Neural cell (in vitro differentiated cells): Measurements from ENCODE around the gene RPL9. TPM values are rescaled to one million over a fixed set of nuclear protein-coding genes. Genes with fewer than 3 reads are reported as not detected.

Experiments used
- H2AFZ ChIP-seq: fragments of 200-600, 300-800 bp; sonication (generic), shearing (Covaris generic); 2 replicates; pipeline ENCODE4 v1.6.0; 2014; ENCODE audit warnings: low read depth, mild to moderate bottlenecking, antibody characterized with exemption, low read length, moderate library complexity
- H3F3A ChIP-seq: fragments of 200-600 bp; shearing (Covaris generic); 2 replicates; pipeline ENCODE4 v1.6.1; 2016; ENCODE audit warnings: mild to moderate bottlenecking, moderate library complexity, mixed read lengths, antibody characterized with exemption, low read length; ENCODE audit not compliant: insufficient read depth, poor library complexity, severe bottlenecking
- H3K27ac ChIP-seq: fragments of 200-600, 300-800 bp; sonication (generic), shearing (Covaris generic); 2 replicates; pipeline ENCODE4 v1.5.1; 2014; ENCODE audit warnings: mild to moderate bottlenecking, low read length, moderate library complexity
- H3K27me3 ChIP-seq: fragments of 300-800, 200-600 bp; sonication (generic), shearing (Covaris generic); 2 replicates; pipeline ENCODE4 v1.6.0; 2014; ENCODE audit warnings: mild to moderate bottlenecking, low read depth, low read length, moderate library complexity; ENCODE audit not compliant: insufficient read depth
- H3K36me3 ChIP-seq: fragments of 300-800, 200-600 bp; sonication (generic), shearing (Covaris generic); 2 replicates; pipeline ENCODE4 v1.5.1; 2014; ENCODE audit warnings: mild to moderate bottlenecking, antibody characterized with exemption, low read length, moderate library complexity; ENCODE audit not compliant: insufficient read depth
- H3K4me2 ChIP-seq: fragments of 300-800, 200-600 bp; sonication (generic), shearing (Covaris generic); 2 replicates; pipeline ENCODE4 v1.6.0; 2014; ENCODE audit warnings: mild to moderate bottlenecking, low read length
- H3K4me3 ChIP-seq: fragments of 300-800, 200-600 bp; sonication (generic), shearing (Covaris generic); 2 replicates; pipeline ENCODE4 v1.5.1; 2014; ENCODE audit warnings: mild to moderate bottlenecking, low read length, moderate library complexity
- H3K79me2 ChIP-seq: fragments of 200-600 bp; shearing (Covaris generic); replicated peaks from 2 replicates; pipeline ENCODE4 v1.6.0; 2014; ENCODE audit warnings: mild to moderate bottlenecking, low read length, moderate library complexity; ENCODE audit not compliant: insufficient read depth
- H3K9ac ChIP-seq: fragments of 300-800, 200-600 bp; sonication (generic), shearing (Covaris generic); 2 replicates; pipeline ENCODE4 v1.6.1; 2016; ENCODE audit warnings: mild to moderate bottlenecking, low read length, mixed read lengths
- H3K9me2 ChIP-seq: fragments of 200-600 bp; shearing (Covaris generic); 2 replicates; pipeline ENCODE4 v1.6.1; 2016; ENCODE audit warnings: mild to moderate bottlenecking, low read length, mixed read lengths; ENCODE audit not compliant: insufficient read depth
- H3K9me3 ChIP-seq: fragments of 200-600, 300-800 bp; sonication (generic), shearing (Covaris generic); 2 replicates; pipeline ENCODE4 v1.6.1; 2016; ENCODE audit warnings: mild to moderate bottlenecking, mixed run types, low read length, moderate library complexity, mixed read lengths
- H4K20me1 ChIP-seq: fragments of 200-600 bp; shearing (Covaris generic); 2 replicates; pipeline ENCODE4 v1.6.1; 2016; ENCODE audit warnings: mild to moderate bottlenecking, mixed run types; ENCODE audit not compliant: insufficient read depth
- EP300 ChIP-seq: fragments of 450-650 bp; conservative IDR thresholded peaks from 2 replicates; pipeline ENCODE4 v1.6.1; 2014; ENCODE audit warnings: antibody characterized with exemption, mild to moderate bottlenecking, moderate library complexity; ENCODE audit not compliant: poor library complexity, severe bottlenecking
- EZH2 ChIP-seq: fragments of 200-600, 300-800 bp; shearing (Covaris generic), sonication (generic); IDR thresholded peaks from 2 replicates; pipeline ENCODE4 v1.6.1; 2014; ENCODE audit warnings: antibody characterized with exemption, low read length, borderline replicate concordance, mild to moderate bottlenecking; ENCODE audit not compliant: insufficient read depth, poor library complexity, severe bottlenecking
- MXI1 ChIP-seq: fragments of 450-650 bp; conservative IDR thresholded peaks from 2 replicates; pipeline ENCODE4 v1.6.1; 2014; ENCODE audit warnings: antibody characterized with exemption, mild to moderate bottlenecking; ENCODE audit not compliant: poor library complexity, severe bottlenecking
- POLR2AphosphoS5 ChIP-seq: IDR thresholded peaks from 2 replicates; pipeline ENCODE4 v1.6.1; 2012
- RAD21 ChIP-seq: fragments of 450-650 bp; conservative IDR thresholded peaks from 2 replicates; pipeline ENCODE4 v1.6.1; 2014; ENCODE audit warnings: antibody characterized with exemption, mild to moderate bottlenecking, moderate library complexity
- SMC3 ChIP-seq: fragments of 450-650 bp; conservative IDR thresholded peaks from 2 replicates; pipeline ENCODE4 v1.6.1; 2014; ENCODE audit warnings: antibody characterized with exemption, mild to moderate bottlenecking, moderate library complexity; ENCODE audit not compliant: poor library complexity
- TAF1 ChIP-seq: IDR thresholded peaks from 2 replicates; pipeline ENCODE4 v1.6.1; 2012; ENCODE audit warnings: low read depth
- polyA plus RNA-seq: library from polyadenylated mRNA; depleted of rRNA; stranded (reverse); fragments of >200 nt; gene quantifications from 2 replicates; pipeline ENCODE4 v1.2.3, GENCODE V29; 2014
- TF ChIP-seq, protein P1 (sequence below): fragments of 450-650 bp; IDR thresholded peaks from 2 replicates; pipeline ENCODE4 v1.5.1; 2014; ENCODE audit warnings: antibody characterized with exemption, mild to moderate bottlenecking, moderate library complexity; ENCODE audit not compliant: poor library complexity, severe bottlenecking
- TF ChIP-seq, protein P2 (sequence below): IDR thresholded peaks from 2 replicates; pipeline ENCODE4 v1.6.1; 2012; ENCODE audit warnings: borderline replicate concordance

The RPL9 gene
- polyA plus RNA-seq, 1 donor from 2014 or later, result 5,676 TPM

DNA sequence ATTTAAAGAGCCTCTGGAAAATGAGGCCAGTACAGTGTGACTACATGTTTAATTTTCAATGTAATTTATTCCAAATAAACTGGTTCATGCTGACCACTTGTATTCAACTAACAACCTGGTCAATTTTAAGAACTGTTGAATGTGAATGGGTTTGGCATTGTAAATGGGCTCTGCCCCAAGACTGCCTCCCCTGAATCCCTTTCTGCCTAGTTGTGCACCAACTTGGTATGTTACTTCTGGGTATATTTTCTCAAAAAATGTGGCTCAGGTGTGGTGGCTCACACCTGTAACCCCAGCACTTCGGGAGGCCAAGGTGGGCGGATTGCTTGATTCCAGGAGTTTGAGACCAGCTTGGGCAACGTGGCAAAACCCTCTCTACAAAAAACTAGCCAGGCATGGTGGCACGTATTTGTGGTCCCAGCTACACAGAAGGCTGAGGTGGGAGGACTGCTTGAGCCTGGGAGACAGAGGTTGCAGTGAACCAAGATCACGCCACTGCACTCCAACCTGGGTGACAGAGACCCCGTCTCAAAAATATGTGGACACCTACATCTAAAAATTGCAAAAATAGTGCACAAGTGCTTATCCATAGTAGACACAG, 7.2 kb downstream of the RPL9 start:
- no peak for TF ChIP-seq POLR2AphosphoS5
- no peak for TF ChIP-seq EZH2
- TF ChIP-seq, protein P1, sequence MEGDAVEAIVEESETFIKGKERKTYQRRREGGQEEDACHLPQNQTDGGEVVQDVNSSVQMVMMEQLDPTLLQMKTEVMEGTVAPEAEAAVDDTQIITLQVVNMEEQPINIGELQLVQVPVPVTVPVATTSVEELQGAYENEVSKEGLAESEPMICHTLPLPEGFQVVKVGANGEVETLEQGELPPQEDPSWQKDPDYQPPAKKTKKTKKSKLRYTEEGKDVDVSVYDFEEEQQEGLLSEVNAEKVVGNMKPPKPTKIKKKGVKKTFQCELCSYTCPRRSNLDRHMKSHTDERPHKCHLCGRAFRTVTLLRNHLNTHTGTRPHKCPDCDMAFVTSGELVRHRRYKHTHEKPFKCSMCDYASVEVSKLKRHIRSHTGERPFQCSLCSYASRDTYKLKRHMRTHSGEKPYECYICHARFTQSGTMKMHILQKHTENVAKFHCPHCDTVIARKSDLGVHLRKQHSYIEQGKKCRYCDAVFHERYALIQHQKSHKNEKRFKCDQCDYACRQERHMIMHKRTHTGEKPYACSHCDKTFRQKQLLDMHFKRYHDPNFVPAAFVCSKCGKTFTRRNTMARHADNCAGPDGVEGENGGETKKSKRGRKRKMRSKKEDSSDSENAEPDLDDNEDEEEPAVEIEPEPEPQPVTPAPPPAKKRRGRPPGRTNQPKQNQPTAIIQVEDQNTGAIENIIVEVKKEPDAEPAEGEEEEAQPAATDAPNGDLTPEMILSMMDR, result no peak
- no peak for TF ChIP-seq TAF1
- TF ChIP-seq SMC3, result no peak
- TF ChIP-seq, protein P2, sequence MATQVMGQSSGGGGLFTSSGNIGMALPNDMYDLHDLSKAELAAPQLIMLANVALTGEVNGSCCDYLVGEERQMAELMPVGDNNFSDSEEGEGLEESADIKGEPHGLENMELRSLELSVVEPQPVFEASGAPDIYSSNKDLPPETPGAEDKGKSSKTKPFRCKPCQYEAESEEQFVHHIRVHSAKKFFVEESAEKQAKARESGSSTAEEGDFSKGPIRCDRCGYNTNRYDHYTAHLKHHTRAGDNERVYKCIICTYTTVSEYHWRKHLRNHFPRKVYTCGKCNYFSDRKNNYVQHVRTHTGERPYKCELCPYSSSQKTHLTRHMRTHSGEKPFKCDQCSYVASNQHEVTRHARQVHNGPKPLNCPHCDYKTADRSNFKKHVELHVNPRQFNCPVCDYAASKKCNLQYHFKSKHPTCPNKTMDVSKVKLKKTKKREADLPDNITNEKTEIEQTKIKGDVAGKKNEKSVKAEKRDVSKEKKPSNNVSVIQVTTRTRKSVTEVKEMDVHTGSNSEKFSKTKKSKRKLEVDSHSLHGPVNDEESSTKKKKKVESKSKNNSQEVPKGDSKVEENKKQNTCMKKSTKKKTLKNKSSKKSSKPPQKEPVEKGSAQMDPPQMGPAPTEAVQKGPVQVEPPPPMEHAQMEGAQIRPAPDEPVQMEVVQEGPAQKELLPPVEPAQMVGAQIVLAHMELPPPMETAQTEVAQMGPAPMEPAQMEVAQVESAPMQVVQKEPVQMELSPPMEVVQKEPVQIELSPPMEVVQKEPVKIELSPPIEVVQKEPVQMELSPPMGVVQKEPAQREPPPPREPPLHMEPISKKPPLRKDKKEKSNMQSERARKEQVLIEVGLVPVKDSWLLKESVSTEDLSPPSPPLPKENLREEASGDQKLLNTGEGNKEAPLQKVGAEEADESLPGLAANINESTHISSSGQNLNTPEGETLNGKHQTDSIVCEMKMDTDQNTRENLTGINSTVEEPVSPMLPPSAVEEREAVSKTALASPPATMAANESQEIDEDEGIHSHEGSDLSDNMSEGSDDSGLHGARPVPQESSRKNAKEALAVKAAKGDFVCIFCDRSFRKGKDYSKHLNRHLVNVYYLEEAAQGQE, result no peak
- TF ChIP-seq RAD21, result no peak
- TF ChIP-seq EP300, result no peak
- TF ChIP-seq MXI1, result no peak
- no peaks in the 10 kb centered on the region for H3K9me3 ChIP-seq
- H4K20me1 ChIP-seq, result peaks cover 3% of the 10 kb centered on the region
- H3K4me2 ChIP-seq, result no peak overlapping the region
- no peak overlapping the region for H2AFZ ChIP-seq
- H3K27ac ChIP-seq, result no peak overlapping the region
- H3K4me3 ChIP-seq, result no peak overlapping the region
- no peak overlapping the region for H3K9ac ChIP-seq
- no peaks in the 10 kb centered on the region for H3F3A ChIP-seq
- peaks cover 5% of the 10 kb centered on the region for H3K36me3 ChIP-seq
- peaks cover 1% of the 10 kb centered on the region for H3K79me2 ChIP-seq
- no peaks in the 10 kb centered on the region for H3K27me3 ChIP-seq
- H3K9me2 ChIP-seq, result no peaks in the 10 kb centered on the region

DNA sequence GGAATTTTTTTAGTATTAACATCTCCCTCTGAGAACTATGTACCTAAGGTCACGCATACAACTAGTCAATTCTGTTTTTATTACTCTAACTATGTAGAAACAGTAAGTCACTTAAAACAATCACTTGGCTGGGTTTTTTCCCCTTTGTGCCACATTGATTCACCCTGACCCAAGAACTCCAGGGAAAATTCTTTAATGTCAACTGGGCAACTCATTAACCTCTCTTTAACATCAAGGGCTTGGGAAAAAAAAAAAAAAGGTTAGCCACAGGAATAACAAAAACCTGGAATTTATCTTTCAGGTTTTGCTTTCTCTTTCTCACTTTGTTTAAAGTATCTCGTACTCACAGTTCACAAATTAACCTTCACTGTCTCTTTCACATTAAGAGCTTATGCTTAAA, 8.1 kb downstream of the RPL9 start:
- Histone ChIP-seq H2AFZ (no peak overlapping the region), H3F3A (no peaks in the 10 kb centered on the region), H4K20me1 (peaks cover 3% of the 10 kb centered on the region), H3K79me2 (no peaks in the 10 kb centered on the region), H3K4me3 (no peak overlapping the region), H3K4me2 (no peak overlapping the region), H3K9me2 (no peaks in the 10 kb centered on the region), H3K36me3 (peaks cover 5% of the 10 kb centered on the region), H3K9ac (no peak overlapping the region), H3K27ac (no peak overlapping the region), H3K27me3 (no peaks in the 10 kb centered on the region), H3K9me3 (no peaks in the 10 kb centered on the region)
- TF ChIP-seq, protein P2, result no peak
- TF ChIP-seq, protein P1, result no peak
- TF ChIP-seq EZH2, result no peak
